ENCODE results near the gene MUC20.

The MUC20 gene

GRCh38 chr3:195755791-195756676, 35.3 kb downstream of the MUC20 start:
- DNase-seq: no peak

- DNase-seq: no peak
Observed at GRCh38 chr3:195757438-195757770, 36.6 kb downstream of the MUC20 start.

GRCh38 chr3:195757827-195758226, 37.0 kb downstream of the MUC20 start:
- no peak for DNase-seq

- no peak for DNase-seq
Observed at GRCh38 chr3:195758721-195759353, 38.1 kb downstream of the MUC20 start.

GRCh38 chr3:195760345-195761122, 39.8 kb downstream of the MUC20 start:
- peak; percentile 70 for DNase-seq

GRCh38 chr3:195761123-195761566, 40.4 kb downstream of the MUC20 start:
- no peak for DNase-seq

GRCh38 chr3:195761567-195762248, 40.9 kb downstream of the MUC20 start:
- no peak for DNase-seq

GRCh38 chr3:195762249-195762585, 41.4 kb downstream of the MUC20 start:
- no peak for DNase-seq

- no peak for DNase-seq
Observed at GRCh38 chr3:195762611-195763010, 41.8 kb downstream of the MUC20 start.

- no peak for DNase-seq
Observed at GRCh38 chr3:195763076-195763830, 42.5 kb downstream of the MUC20 start.

- DNase-seq: no peak
Observed at GRCh38 chr3:195763843-195764825, 43.4 kb downstream of the MUC20 start.

GRCh38 chr3:195764961-195765706, 44.4 kb downstream of the MUC20 start:
- no peak for DNase-seq

- DNase-seq: peak; percentile 24
Observed at GRCh38 chr3:195766671-195767070, 45.9 kb downstream of the MUC20 start.

GRCh38 chr3:195767792-195768191, 47.0 kb downstream of the MUC20 start:
- peak; percentile 7 for DNase-seq

- no peak for DNase-seq
Observed at GRCh38 chr3:195768414-195768813, 47.6 kb downstream of the MUC20 start.

- peak; percentile 34 for DNase-seq
Observed at GRCh38 chr3:195768831-195769303, 48.1 kb downstream of the MUC20 start.

GRCh38 chr3:195769551-195769950, 48.8 kb downstream of the MUC20 start:
- DNase-seq: peak; percentile 13

- DNase-seq: peak; percentile 34
Observed at GRCh38 chr3:195770081-195770840, 49.5 kb downstream of the MUC20 start.
